Endodermal cell (in vitro differentiated cells): ENCODE measurements around the gene TBC1D16. TPM values are rescaled to one million over a fixed set of nuclear protein-coding genes. Genes with fewer than 3 reads are reported as not detected.

Source experiments
- DNase-seq: peaks from one replicate; pipeline ENCODE4 v3.0.0-alpha.2; 2017
- H3K27ac ChIP-seq: 2 replicates; pipeline ENCODE4 v1.5.1; 2013; ENCODE audit warnings: mild to moderate bottlenecking, low read depth, low read length, moderate library complexity
- H3K27me3 ChIP-seq: 2 replicates; pipeline ENCODE4 v1.6.1; 2013; ENCODE audit warnings: mild to moderate bottlenecking, low read length, moderate library complexity; ENCODE audit not compliant: insufficient read depth, control insufficient read depth, poor library complexity, severe bottlenecking
- H3K36me3 ChIP-seq: 2 replicates; pipeline ENCODE4 v1.7.0; 2013; ENCODE audit warnings: mild to moderate bottlenecking, low read length, moderate library complexity; ENCODE audit not compliant: control insufficient read depth, insufficient read depth
- H3K4me1 ChIP-seq: one replicate; pipeline ENCODE4 v1.7.0; 2013; ENCODE audit warnings: low read length; ENCODE audit not compliant: control insufficient read depth, insufficient read depth
- H3K4me3 ChIP-seq: 2 replicates; pipeline ENCODE4 v1.5.1; 2013; ENCODE audit warnings: mild to moderate bottlenecking, low read length, moderate library complexity
- H3K9ac ChIP-seq: 2 replicates; pipeline ENCODE4 v1.6.1; 2013; ENCODE audit warnings: mild to moderate bottlenecking, low read length, moderate library complexity; ENCODE audit not compliant: poor library complexity, severe bottlenecking; ENCODE audit errors: extremely low read depth
- H3K9me3 ChIP-seq: 2 replicates; pipeline ENCODE4 v1.6.1; 2013; ENCODE audit warnings: mild to moderate bottlenecking, low read length, moderate library complexity; ENCODE audit not compliant: control insufficient read depth
- H3K27ac Mint-ChIP-seq: 2 replicates; pipeline ENCODE4 v1.8.0; 2020; ENCODE audit warnings: mixed read lengths
- H3K27me3 Mint-ChIP-seq: 2 replicates; pipeline ENCODE4 v1.8.0; 2021; ENCODE audit warnings: mild to moderate bottlenecking, mixed read lengths; ENCODE audit not compliant: insufficient read depth
- H3K36me3 Mint-ChIP-seq: 2 replicates; pipeline ENCODE4 v1.8.0; 2020; ENCODE audit warnings: low read depth, mixed read lengths
- H3K4me1 Mint-ChIP-seq: 2 replicates; pipeline ENCODE4 v1.8.0; 2020; ENCODE audit warnings: mixed read lengths
- H3K4me3 Mint-ChIP-seq: 2 replicates; pipeline ENCODE4 v1.8.0; 2020; ENCODE audit warnings: mild to moderate bottlenecking, moderate library complexity, mixed read lengths
- H3K9me3 Mint-ChIP-seq: 2 replicates; pipeline ENCODE4 v1.8.0; 2020; ENCODE audit warnings: mild to moderate bottlenecking, mixed read lengths
- CTCF ChIP-seq: fragments of 200-600 bp; sonication (generic); conservative IDR thresholded peaks from 2 replicates; pipeline ENCODE4 v1.5.0; 2021; ENCODE audit warnings: antibody characterized with exemption, mild to moderate bottlenecking
- WGBS, 2 experiments: methylation state at CpG; one replicate each; pipeline versions ENCODE4 v1.1.5 to v1.1.7; 2013; ENCODE audit warnings: missing lambda C conversion rate in 2 of 2, mixed read lengths in 1 of 2; ENCODE audit not compliant: insufficient coverage in 1 of 2, insufficient read length in 1 of 2; 5-methylcytosine and 5-hydroxymethylcytosine counted together
- total RNA-seq, 2 donors: library from RNA; stranded (reverse); fragmentation: NEBNext Ultra II Directional in 1 of 2; extraction: Animal tissue kit (Norgen Biotek cat#: 25700) in 1 of 2; gene quantifications; 2 replicates in 1 of 2; 3 replicates in 1 of 2; pipeline ENCODE4 v1.2.1, GENCODE V29; 2021

Gene TBC1D16
- total RNA-seq, 2 donors from 2014 or later: 88.2 to 116 TPM

- Mint-ChIP-seq H3K4me1 (peaks cover 21% of the 10 kb centered on the region), H3K9me3 (no peaks in the 10 kb centered on the region), H3K27me3 (peaks cover 7% of the 10 kb centered on the region), H3K27ac (no peak overlapping the region), H3K4me3 (no peak overlapping the region), H3K36me3 (peaks cover 48% of the 10 kb centered on the region)
- TF ChIP-seq CTCF: no peak
- Histone ChIP-seq H3K27ac (no peak overlapping the region), H3K9ac (no peak overlapping the region), H3K36me3 (peaks cover 25% of the 10 kb centered on the region), H3K4me3 (no peak overlapping the region), H3K4me1 (no peaks in the 10 kb centered on the region), H3K9me3 (no peaks in the 10 kb centered on the region), H3K27me3 (no peaks in the 10 kb centered on the region)
- 94 to 97% methylated on average over 14 to 25 of the region's 25 CpGs for WGBS, 2 experiments
- DNase-seq: peak; percentile 50
Measured at GRCh38 chr17:79946352-79947231, 89.1 kb downstream of the TBC1D16 start.

- Mint-ChIP-seq H3K4me3 (no peak overlapping the region), H3K36me3 (peaks cover 48% of the 10 kb centered on the region), H3K27ac (no peak overlapping the region), H3K4me1 (peaks cover 14% of the 10 kb centered on the region), H3K9me3 (no peaks in the 10 kb centered on the region), H3K27me3 (peaks cover 2% of the 10 kb centered on the region)
- Histone ChIP-seq H3K9ac (no peak overlapping the region), H3K27ac (no peak overlapping the region), H3K4me1 (no peaks in the 10 kb centered on the region), H3K36me3 (peaks cover 25% of the 10 kb centered on the region), H3K9me3 (no peaks in the 10 kb centered on the region), H3K27me3 (no peaks in the 10 kb centered on the region), H3K4me3 (no peak overlapping the region)
- DNase-seq: peak; percentile 38
- WGBS, 2 experiments: 95 to 97% methylated on average over 18 to 25 of the region's 25 CpGs
- TF ChIP-seq CTCF: no peak
Measured at GRCh38 chr17:79945591-79946255, 89.9 kb downstream of the TBC1D16 start.

GRCh38 chr17:79944821-79945391 is 90.8 kb downstream of the TBC1D16 start:
- no peak for DNase-seq
- Mint-ChIP-seq H3K4me1 (peaks cover 7% of the 10 kb centered on the region), H3K27me3 (peaks cover 2% of the 10 kb centered on the region), H3K27ac (no peak overlapping the region), H3K36me3 (peaks cover 53% of the 10 kb centered on the region), H3K4me3 (no peak overlapping the region), H3K9me3 (no peaks in the 10 kb centered on the region)
- no peak for TF ChIP-seq CTCF
- Histone ChIP-seq H3K36me3 (peaks cover 25% of the 10 kb centered on the region), H3K9ac (no peak overlapping the region), H3K4me3 (no peak overlapping the region), H3K27me3 (no peaks in the 10 kb centered on the region), H3K4me1 (no peaks in the 10 kb centered on the region), H3K27ac (no peak overlapping the region), H3K9me3 (no peaks in the 10 kb centered on the region)
- WGBS, 2 experiments: 92 to 100% methylated on average over 13 to 31 of the region's 31 CpGs
